ENCODE results near the gene MPST. TPM values are rescaled to one million over a fixed set of nuclear protein-coding genes. Genes with fewer than 3 reads are reported as not detected.

Gene MPST
- total and polyA plus RNA-seq, 12 donors: 27.1 to 192 (median 47.0) TPM

GRCh38 chr22:37002633-37003032, 16.9 kb upstream of the MPST start:
- intact Hi-C loops (cut with DNase I): no loop called here
- WGBS, 2 donors: 78 to 86% methylated on average over 7 of the region's 7 CpGs
- H3K36me3 ChIP-seq: no peaks in the 10 kb centered on the region
- ATAC-seq: no peak
- peaks cover 0 to 9% (median 0%) of the 10 kb centered on the region in 9 donors for H3K4me1 ChIP-seq
- TF ChIP-seq CTCF (IDR thresholded peaks at IDR 0.05): no peak
- H3K27ac ChIP-seq: no peak overlapping the region
- peaks cover 0 to 7% (median 0%) of the 10 kb centered on the region in 11 donors for H3K9me3 ChIP-seq
- H3K27me3 ChIP-seq: no peaks in the 10 kb centered on the region
- DNase-seq: no peak
- H3K4me3 ChIP-seq: no peak overlapping the region

- 27 to 34% methylated on average over 2 of the region's 2 CpGs for WGBS, 2 donors
- no peak for ATAC-seq
Observed at GRCh38 chr22:37007651-37008050, 11.9 kb upstream of the MPST start.

DNA sequence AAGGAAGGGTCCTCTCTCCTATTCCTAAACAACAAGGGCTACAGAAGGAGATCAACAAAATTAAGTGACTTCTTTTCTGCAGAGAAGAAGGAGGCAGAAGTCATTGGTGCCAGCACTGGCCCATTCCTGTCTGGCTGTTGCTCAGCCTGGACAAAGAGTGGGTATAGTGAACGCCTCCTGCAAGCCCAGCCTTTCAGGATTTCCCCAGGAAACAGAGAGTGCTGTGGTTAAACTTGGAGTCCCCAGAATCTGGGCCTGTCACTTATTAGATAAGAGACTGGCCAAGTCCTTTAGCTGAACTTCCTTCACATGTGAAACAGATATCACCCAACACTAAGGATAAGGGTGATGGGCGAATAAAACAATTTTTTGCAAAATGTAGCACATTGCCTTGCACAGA, 11.2 kb upstream of the MPST start:
- WGBS, 2 donors: 53 to 67% methylated on average over 2 of the region's 2 CpGs
- Histone ChIP-seq H3K4me1 (peaks cover 0 to 41% (median 24%) of the 10 kb centered on the region in 9 donors), H3K4me3 (no peak overlapping the region), H3K27ac (peak overlapping the region in 1 of 10 donors; percentile 37), H3K36me3 (no peaks in the 10 kb centered on the region), H3K27me3 (no peaks in the 10 kb centered on the region), H3K9me3 (peaks cover 0 to 7% (median 0%) of the 10 kb centered on the region in 11 donors)
- intact Hi-C loops (cut with DNase I): no loop called here
- no peak for TF ChIP-seq CTCF (IDR thresholded peaks at IDR 0.05)
- no peak for DNase-seq
- ATAC-seq: peak in 5 of 8 donors; percentile 36 to 67 (median 52)

More at GRCh38 chr22:37007651-37008050, 11.9 kb upstream of the MPST start:
- H3K36me3 ChIP-seq: no peaks in the 10 kb centered on the region
- peak overlapping the region in 1 of 10 donors; percentile 37 for H3K27ac ChIP-seq
- DNase-seq: no peak
- peaks cover 0 to 40% (median 22%) of the 10 kb centered on the region in 9 donors for H3K4me1 ChIP-seq
- H3K9me3 ChIP-seq: peaks cover 0 to 7% (median 0%) of the 10 kb centered on the region in 11 donors
- H3K4me3 ChIP-seq: no peak overlapping the region
- no peak for TF ChIP-seq CTCF (IDR thresholded peaks at IDR 0.05)
- intact Hi-C loops (cut with DNase I): no loop called here
- H3K27me3 ChIP-seq: no peaks in the 10 kb centered on the region

DNA sequence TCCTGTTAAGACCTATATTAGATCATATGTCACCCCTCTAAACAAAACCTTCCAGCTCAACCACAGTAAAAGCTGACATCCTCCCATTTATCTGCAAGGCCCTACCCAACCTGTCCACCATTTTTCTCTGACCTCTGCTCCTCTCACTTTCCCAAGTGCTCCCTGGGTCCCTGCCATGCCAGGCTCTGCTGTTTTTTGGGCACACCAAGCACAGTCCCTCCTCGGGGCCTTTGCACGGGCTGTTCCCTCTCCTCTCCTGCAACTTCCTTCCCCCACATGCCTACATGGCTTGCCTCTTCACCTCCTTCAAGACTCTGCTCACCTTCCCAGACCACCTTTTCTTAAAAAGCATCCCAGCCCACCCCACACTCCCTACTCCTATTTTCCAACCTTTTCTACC, 10.1 kb upstream of the MPST start:
- intact Hi-C loops (cut with DNase I): no loop called here
- 78 to 83% methylated on average over 2 of the region's 2 CpGs for WGBS, 2 donors

More for the DNA sequence above, 10.1 kb upstream of the MPST start:
- no peaks in the 10 kb centered on the region for H3K36me3 ChIP-seq
- ATAC-seq (no peak), DNase-seq (no peak)
- no peak for TF ChIP-seq CTCF (IDR thresholded peaks at IDR 0.05)
- no peaks in the 10 kb centered on the region for H3K27me3 ChIP-seq
- peaks cover 0 to 41% (median 24%) of the 10 kb centered on the region in 9 donors for H3K4me1 ChIP-seq
- peaks cover 0 to 7% (median 0%) of the 10 kb centered on the region in 11 donors for H3K9me3 ChIP-seq
- H3K27ac ChIP-seq: no peak overlapping the region
- no peak overlapping the region for H3K4me3 ChIP-seq
